Lower leg skin (tissue), 4 donors: ENCODE results near the gene FHAD1. TPM values are rescaled to one million over a fixed set of nuclear protein-coding genes. Genes with fewer than 3 reads are reported as not detected.

ENCODE experiments used
- DNase-seq, 2 donors: peaks; one replicate each; pipeline ENCODE4 v3.0.0-alpha.2; 2019; ENCODE audit warnings: low spot score in 2 of 2
- H3K4me3 ChIP-seq: fragments of 200-600 bp; sonication (generic); 2 replicates; pipeline ENCODE4 v1.5.1; 2017; ENCODE audit warnings: mild to moderate bottlenecking, low read depth; ENCODE audit not compliant: poor library complexity, severe bottlenecking
- CTCF ChIP-seq, 3 donors: fragments of 450-650 bp; IDR thresholded peaks; one replicate each; pipeline ENCODE4 v1.5.1; 2016; ENCODE audit warnings: antibody characterized with exemption in 3 of 3, mild to moderate bottlenecking in 3 of 3, moderate library complexity in 2 of 3
- POLR2A ChIP-seq, 2 donors: fragments of 450-650 bp; IDR thresholded peaks; one replicate each; pipeline ENCODE4 v1.6.1; 2016 to 2017; ENCODE audit warnings: antibody characterized with exemption in 2 of 2, mild to moderate bottlenecking in 1 of 2, moderate library complexity in 1 of 2
- WGBS, 2 donors: methylation state at CpG; one replicate each; pipeline ENCODE4 v1.1.5; 2018; 5-methylcytosine and 5-hydroxymethylcytosine counted together
- intact Hi-C: fragments of 100-400 bp; cut with DNase I; formaldehyde crosslinking; loops from one replicate; pipeline ENCODE4 v1.15.0; 2023; ENCODE audit warnings: low total_unique reads
- total RNA-seq, 4 donors: library from RNA; depleted of rRNA; stranded (reverse); fragments of >200 nt; gene quantifications; one replicate each; pipeline ENCODE4 v1.1.0, GENCODE V29; 2016

FHAD1 gene
- total RNA-seq, 4 donors from 2014 or later, result 0.52 to 2.0 TPM; not detected in 2

GRCh38 chr1:15442119-15442518, 195.1 kb downstream of the FHAD1 start:
- no peak overlapping the region for H3K4me3 ChIP-seq
- intact Hi-C loops, result no loop called here
- no peak for DNase-seq
- 90 to 91% methylated on average over 8 of the region's 8 CpGs for WGBS, 2 donors
- TF ChIP-seq POLR2A (IDR thresholded peaks at IDR 0.05) (no peak), CTCF (IDR thresholded peaks at IDR 0.05) (no peak)

- 84 to 90% methylated on average over 5 of the region's 5 CpGs for WGBS, 2 donors
- H3K4me3 ChIP-seq, result no peak overlapping the region
- DNase-seq, result no peak
- intact Hi-C loops, result no loop called here
- TF ChIP-seq CTCF (IDR thresholded peaks at IDR 0.05) (no peak), POLR2A (IDR thresholded peaks at IDR 0.05) (no peak)
Observed at GRCh38 chr1:15442759-15443158, 195.7 kb downstream of the FHAD1 start.

DNA sequence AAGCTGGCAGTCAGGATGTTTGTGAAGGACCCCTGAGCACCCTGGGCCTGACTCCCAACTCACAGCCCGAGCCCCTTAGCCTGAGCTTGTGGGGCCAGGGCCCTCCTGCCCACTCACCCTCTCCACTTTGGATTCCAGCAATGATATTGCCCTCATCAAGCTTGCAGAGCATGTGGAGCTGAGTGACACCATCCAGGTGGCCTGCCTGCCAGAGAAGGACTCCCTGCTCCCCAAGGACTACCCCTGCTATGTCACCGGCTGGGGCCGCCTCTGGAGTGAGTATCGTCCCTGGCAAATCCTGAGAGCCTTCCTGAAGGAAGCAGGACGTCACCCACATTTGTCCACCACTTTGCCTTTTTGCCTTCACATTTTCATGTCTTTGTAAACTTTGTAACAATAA, 196.3 kb downstream of the FHAD1 start:
- 81 to 86% methylated on average over 5 of the region's 5 CpGs for WGBS, 2 donors
- TF ChIP-seq POLR2A (IDR thresholded peaks at IDR 0.05) (no peak), CTCF (IDR thresholded peaks at IDR 0.05) (no peak)
- intact Hi-C loops, result no loop called here
- no peak overlapping the region for H3K4me3 ChIP-seq
- DNase-seq, result no peak

DNA sequence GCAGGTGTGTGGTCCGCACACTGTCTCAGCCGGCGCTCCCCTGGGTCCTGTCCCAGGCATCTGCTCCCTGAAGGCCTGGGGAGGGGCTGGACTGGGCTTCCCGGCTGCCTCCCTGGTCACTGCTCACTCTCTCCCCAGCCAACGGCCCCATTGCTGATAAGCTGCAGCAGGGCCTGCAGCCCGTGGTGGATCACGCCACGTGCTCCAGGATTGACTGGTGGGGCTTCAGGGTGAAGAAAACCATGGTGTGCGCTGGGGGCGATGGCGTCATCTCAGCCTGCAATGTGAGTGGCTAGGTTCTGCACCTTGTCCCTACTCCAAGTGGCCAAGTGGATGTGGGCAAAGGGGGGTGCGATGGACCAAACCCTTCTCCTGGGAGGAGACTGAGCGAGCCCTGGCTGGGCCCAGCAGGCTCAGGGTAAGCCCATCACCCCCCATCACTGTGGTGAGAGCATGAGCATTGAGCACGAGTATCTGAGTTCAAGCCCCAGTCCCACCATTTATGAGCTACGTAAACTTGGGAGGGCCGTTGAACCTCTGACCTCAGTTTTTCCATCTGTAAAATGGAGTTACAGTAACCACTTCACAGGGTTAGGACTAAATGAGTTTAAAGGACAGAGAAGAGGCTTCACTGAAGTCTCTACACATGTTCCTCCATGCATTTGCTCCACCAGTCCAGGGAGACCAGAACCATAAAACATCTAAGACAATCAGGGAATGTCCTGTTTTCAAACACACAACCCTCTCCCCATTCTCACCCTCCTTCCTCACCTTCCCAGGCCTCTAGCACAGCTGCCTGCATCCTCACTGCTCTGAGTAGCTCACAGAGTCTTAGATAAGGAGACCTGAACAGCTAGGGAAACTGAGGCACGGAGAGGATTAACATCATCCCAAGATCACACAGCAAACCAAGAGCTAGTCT, 197.7 kb downstream of the FHAD1 start:
- no peak for DNase-seq
- TF ChIP-seq POLR2A (IDR thresholded peaks at IDR 0.05) (no peak), CTCF (IDR thresholded peaks at IDR 0.05) (no peak)
- intact Hi-C loops, result no loop called here
- WGBS, 2 donors, result 88 to 95% methylated on average over 12 to 17 of the region's 17 CpGs
- no peak overlapping the region for H3K4me3 ChIP-seq

GRCh38 chr1:15445390-15446122, 198.5 kb downstream of the FHAD1 start:
- H3K4me3 ChIP-seq, result no peak overlapping the region
- WGBS, 2 donors, result 84 to 85% methylated on average over 14 of the region's 14 CpGs
- no peak for DNase-seq
- intact Hi-C loops, result no loop called here
- TF ChIP-seq POLR2A (IDR thresholded peaks at IDR 0.05) (no peak), CTCF (IDR thresholded peaks at IDR 0.05) (no peak)
